Erythroblast (primary cell): ENCODE measurements around the gene RCSD1.

Source experiments
- GATA1 ChIP-seq: IDR thresholded peaks from 2 replicates; pipeline ENCODE4 v1.6.1; 2011; ENCODE audit warnings: low read depth, mild to moderate bottlenecking, control low read depth, low read length, moderate library complexity
- POLR2A ChIP-seq: IDR thresholded peaks from 2 replicates; pipeline ENCODE4 v1.6.1; 2011; ENCODE audit warnings: mild to moderate bottlenecking, low read length

- no peak for TF ChIP-seq POLR2A
- TF ChIP-seq GATA1 = no peak
Measured at GRCh38 chr1:167713330-167714081, 83.5 kb downstream of the RCSD1 start.
